ENCODE measurements around the gene ZNF789. TPM values are rescaled to one million over a fixed set of nuclear protein-coding genes. Genes with fewer than 3 reads are reported as not detected.
A peak's percentile ranks its signal among the peaks of the same experiment; 100 is the strongest.

ZNF789 gene
- total RNA-seq, 1 donor from 2014 or later, result 20.2 TPM

DNA sequence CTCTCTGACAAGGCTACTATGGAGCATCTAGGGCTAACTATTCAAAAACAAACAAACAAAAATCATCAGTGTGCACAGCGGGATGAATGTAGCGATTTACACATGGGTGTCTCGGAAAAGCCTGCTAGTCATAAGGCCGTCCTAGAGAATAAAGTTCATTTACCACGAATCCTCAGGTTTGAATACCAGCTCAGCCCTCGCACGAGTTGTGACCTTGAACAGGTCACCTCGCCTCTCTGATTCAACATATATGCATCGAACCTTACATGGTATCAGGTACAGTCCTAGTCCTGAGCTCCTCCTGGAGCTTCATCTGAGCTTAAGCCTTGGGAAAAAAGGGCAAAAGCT lies 7.3 kb upstream of the ZNF789 start:
- Mint-ChIP-seq H3K4me3 (peak overlapping the region; percentile 91), H3K9me3 (no peaks in the 10 kb centered on the region), H3K4me1 (peaks cover 17% of the 10 kb centered on the region), H3K36me3 (peaks cover 19% of the 10 kb centered on the region), H3K27ac (peak overlapping the region; percentile 93), H3K27me3 (ENCODE audit: insufficient read depth, low read depth) (peaks cover 3% of the 10 kb centered on the region)
- Histone ChIP-seq H3F3A (ENCODE audit: low read depth) (peaks cover 19% of the 10 kb centered on the region), H4K20me1 (ENCODE audit: low read depth) (peaks cover 4% of the 10 kb centered on the region), H3K9me3 (ENCODE audit: low read depth) (no peaks in the 10 kb centered on the region), H2AFZ (replicated peaks) (peak overlapping the region; percentile 87), H3K36me3 (no peaks in the 10 kb centered on the region), H3K4me2 (peak overlapping the region; percentile 91), H3K4me3 (peak overlapping the region; percentile 87), H3K27me3 (peaks cover 10% of the 10 kb centered on the region), H3K9ac (peak overlapping the region; percentile 90), H3K79me2 (ENCODE audit: low read depth) (peaks cover 57% of the 10 kb centered on the region), H3K27ac (no peak overlapping the region), H3K4me1 (peaks cover 6% of the 10 kb centered on the region)
- TF ChIP-seq CTCF (IDR thresholded peaks at IDR 0.05) (no peak), EZH2 (IDR thresholded peaks at IDR 0.05) (no peak), EZH2phosphoT487 (IDR thresholded peaks at IDR 0.05) (no peak)
- no peak for DNase-seq (ENCODE audit: low spot score)

DNA sequence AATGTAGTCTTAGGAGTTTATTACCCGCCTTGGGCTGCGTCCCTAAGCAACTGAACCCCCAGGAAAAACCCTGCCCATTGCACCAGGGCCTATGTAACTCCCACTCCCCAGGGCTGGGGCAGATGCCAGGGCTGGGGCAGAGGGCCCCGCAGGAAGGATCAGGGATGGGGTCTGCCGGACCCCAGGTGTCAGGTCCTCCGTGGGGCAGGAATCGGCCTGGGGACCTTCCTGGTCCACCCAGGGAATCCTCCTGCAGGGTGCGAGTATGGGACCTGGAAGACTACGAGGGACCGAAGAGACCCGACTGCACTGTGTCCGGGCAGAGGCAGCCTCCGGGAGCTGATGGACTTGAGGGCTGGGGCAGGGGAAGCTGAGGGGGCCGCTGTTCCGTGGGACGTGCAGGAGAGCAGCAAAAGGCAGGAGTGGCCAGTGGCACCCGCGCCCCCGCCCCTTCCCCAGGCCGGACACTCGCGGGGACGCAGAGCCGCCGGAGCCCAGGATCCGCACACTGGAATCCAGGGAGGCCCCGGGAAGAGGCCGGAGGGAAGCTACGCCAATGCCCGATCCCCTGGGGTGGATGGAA lies 4.3 kb upstream of the ZNF789 start:
- DNase-seq (ENCODE audit: low spot score), result no peak
- peaks cover 8% of the 10 kb centered on the region for H3K27me3 Mint-ChIP-seq (ENCODE audit: insufficient read depth, low read depth)
- Histone ChIP-seq H3K36me3 (no peaks in the 10 kb centered on the region), H3K4me3 (no peak overlapping the region), H3K27me3 (peaks cover 10% of the 10 kb centered on the region), H4K20me1 (ENCODE audit: low read depth) (no peaks in the 10 kb centered on the region), H3K4me2 (no peak overlapping the region), H3K9ac (no peak overlapping the region), H2AFZ (replicated peaks) (no peak overlapping the region), H3K9me3 (ENCODE audit: low read depth) (no peaks in the 10 kb centered on the region), H3K27ac (no peak overlapping the region), H3K4me1 (peaks cover 6% of the 10 kb centered on the region), H3F3A (ENCODE audit: low read depth) (peaks cover 30% of the 10 kb centered on the region), H3K79me2 (ENCODE audit: low read depth) (peaks cover 34% of the 10 kb centered on the region)
- no peaks in the 10 kb centered on the region for H3K9me3 Mint-ChIP-seq
- H3K4me3 Mint-ChIP-seq, result no peak overlapping the region
- peaks cover 21% of the 10 kb centered on the region for H3K4me1 Mint-ChIP-seq
- H3K36me3 Mint-ChIP-seq, result peaks cover 12% of the 10 kb centered on the region
- no peak overlapping the region for H3K27ac Mint-ChIP-seq
- TF ChIP-seq CTCF (IDR thresholded peaks at IDR 0.05) (no peak), EZH2phosphoT487 (IDR thresholded peaks at IDR 0.05) (no peak), EZH2 (IDR thresholded peaks at IDR 0.05) (no peak)

- no peak overlapping the region for H3K4me2 ChIP-seq
- Mint-ChIP-seq H3K36me3 (peaks cover 6% of the 10 kb centered on the region), H3K9me3 (no peaks in the 10 kb centered on the region), H3K27ac (no peak overlapping the region), H3K4me1 (peaks cover 21% of the 10 kb centered on the region), H3K4me3 (no peak overlapping the region), H3K27me3 (ENCODE audit: insufficient read depth, low read depth) (peaks cover 8% of the 10 kb centered on the region)
- TF ChIP-seq EZH2 (IDR thresholded peaks at IDR 0.05), result no peak
- no peak for TF ChIP-seq CTCF (IDR thresholded peaks at IDR 0.05)
- no peak for TF ChIP-seq EZH2phosphoT487 (IDR thresholded peaks at IDR 0.05)
- H3K9me3 ChIP-seq (ENCODE audit: low read depth), result no peaks in the 10 kb centered on the region
- peaks cover 34% of the 10 kb centered on the region for H3K79me2 ChIP-seq (ENCODE audit: low read depth)
- peaks cover 12% of the 10 kb centered on the region for H3K4me1 ChIP-seq
- no peak overlapping the region for H3K4me3 ChIP-seq
- H2AFZ ChIP-seq (replicated peaks), result peak overlapping the region; percentile 54
- H4K20me1 ChIP-seq (ENCODE audit: low read depth), result no peaks in the 10 kb centered on the region
- H3K27me3 ChIP-seq, result peaks cover 10% of the 10 kb centered on the region
- H3K27ac ChIP-seq, result no peak overlapping the region
- no peaks in the 10 kb centered on the region for H3K36me3 ChIP-seq
- peak; percentile 14 for DNase-seq (ENCODE audit: low spot score)
- no peak overlapping the region for H3K9ac ChIP-seq
- peaks cover 30% of the 10 kb centered on the region for H3F3A ChIP-seq (ENCODE audit: low read depth)
Observed at GRCh38 chr7:99469381-99470065, 3.2 kb upstream of the ZNF789 start.

Data from neural progenitor cell (in vitro differentiated cells).